ENCODE measurements around the gene UMAD1. TPM values are rescaled to one million over a fixed set of nuclear protein-coding genes. Genes with fewer than 3 reads are reported as not detected.

Gene UMAD1
- total and polyA plus RNA-seq, 2 donors (not counting 3 experiments of a cell fraction or from before 2014, with no cell fraction given), result 5.6 to 6.6 TPM

DNA sequence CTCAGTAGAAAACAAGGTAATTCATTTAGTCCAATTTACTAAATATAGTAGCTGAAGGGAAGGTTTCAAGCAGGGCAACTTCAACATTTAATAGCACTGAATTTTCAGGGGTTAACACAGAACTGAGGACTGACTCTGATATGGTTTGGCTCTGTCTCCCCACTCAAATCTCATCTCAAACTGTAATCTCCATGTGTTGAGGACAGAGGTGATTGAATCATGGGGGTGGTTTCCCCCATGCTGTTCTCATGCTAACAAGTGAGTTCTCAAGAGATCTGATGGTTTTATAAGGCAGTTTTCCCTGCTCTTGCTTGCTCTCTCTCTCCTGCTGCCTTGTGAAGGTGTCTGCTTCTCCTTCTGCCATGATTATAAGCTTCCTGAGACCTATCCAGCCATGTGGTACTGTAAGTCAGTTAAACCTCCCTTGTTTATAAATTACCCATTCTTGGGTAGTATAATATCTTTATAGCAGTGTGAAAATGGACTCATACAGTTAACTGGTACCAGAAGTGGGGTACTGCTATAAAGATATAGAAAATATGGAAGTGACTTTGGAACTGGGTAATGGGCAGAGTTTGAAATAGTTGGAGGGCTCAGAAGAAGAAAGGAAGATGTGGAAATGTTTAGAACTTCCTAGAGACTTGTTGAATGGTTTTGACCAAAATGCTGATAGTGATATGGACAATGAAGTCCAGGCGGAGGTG lies 9.8 kb upstream of the UMAD1 start:
- no peak for DNase-seq (ENCODE audit: low read depth, low spot score)
- no peak overlapping the region for H3K4me2 ChIP-seq (ENCODE audit: insufficient read depth, low read length)
- H3K9me3 ChIP-seq (replicated peaks; ENCODE audit: control insufficient read depth, insufficient read depth, low read length), result no peaks in the 10 kb centered on the region
- no peak overlapping the region for H3K9ac ChIP-seq (replicated peaks; ENCODE audit: extremely low read depth, insufficient read depth, low read length)
- intact Hi-C loops (cut with micrococcal nuclease), result no loop called here
- no peaks in the 10 kb centered on the region for H3K79me2 ChIP-seq (ENCODE audit: control insufficient read depth, insufficient read depth, low read length)
- no peak overlapping the region for H3K27ac ChIP-seq (ENCODE audit: insufficient read depth, low read depth, low read length)
- TF ChIP-seq, protein P1, sequence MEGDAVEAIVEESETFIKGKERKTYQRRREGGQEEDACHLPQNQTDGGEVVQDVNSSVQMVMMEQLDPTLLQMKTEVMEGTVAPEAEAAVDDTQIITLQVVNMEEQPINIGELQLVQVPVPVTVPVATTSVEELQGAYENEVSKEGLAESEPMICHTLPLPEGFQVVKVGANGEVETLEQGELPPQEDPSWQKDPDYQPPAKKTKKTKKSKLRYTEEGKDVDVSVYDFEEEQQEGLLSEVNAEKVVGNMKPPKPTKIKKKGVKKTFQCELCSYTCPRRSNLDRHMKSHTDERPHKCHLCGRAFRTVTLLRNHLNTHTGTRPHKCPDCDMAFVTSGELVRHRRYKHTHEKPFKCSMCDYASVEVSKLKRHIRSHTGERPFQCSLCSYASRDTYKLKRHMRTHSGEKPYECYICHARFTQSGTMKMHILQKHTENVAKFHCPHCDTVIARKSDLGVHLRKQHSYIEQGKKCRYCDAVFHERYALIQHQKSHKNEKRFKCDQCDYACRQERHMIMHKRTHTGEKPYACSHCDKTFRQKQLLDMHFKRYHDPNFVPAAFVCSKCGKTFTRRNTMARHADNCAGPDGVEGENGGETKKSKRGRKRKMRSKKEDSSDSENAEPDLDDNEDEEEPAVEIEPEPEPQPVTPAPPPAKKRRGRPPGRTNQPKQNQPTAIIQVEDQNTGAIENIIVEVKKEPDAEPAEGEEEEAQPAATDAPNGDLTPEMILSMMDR (IDR thresholded peaks at IDR 0.05; ENCODE audit: extremely low read depth in 1 of 2, insufficient read depth in 1 of 2, low read depth in 1 of 2, low read length in 2 of 2), result no peak
- TF ChIP-seq FOS (IDR thresholded peaks at IDR 0.05; ENCODE audit: borderline replicate concordance, insufficient read depth, low read length) (no peak), MYC (IDR thresholded peaks at IDR 0.05; ENCODE audit: low read depth, low read length) (no peak), POLR2A (IDR thresholded peaks at IDR 0.05; ENCODE audit: low read depth, low read length) (no peak), EZH2 (IDR thresholded peaks at IDR 0.05; ENCODE audit: borderline replicate concordance, low read depth, low read length, severe bottlenecking) (no peak), JUN (IDR thresholded peaks at IDR 0.05; ENCODE audit: borderline replicate concordance, insufficient read depth, insufficient read length, low read depth) (no peak), POLR2AphosphoS5 (IDR thresholded peaks at IDR 0.05; ENCODE audit: insufficient read depth, low read depth, low read length) (no peak), GATA2 (IDR thresholded peaks at IDR 0.05; ENCODE audit: insufficient read depth, insufficient read length, low read depth, low read length) (no peak)
- TF ChIP-seq, protein P2, sequence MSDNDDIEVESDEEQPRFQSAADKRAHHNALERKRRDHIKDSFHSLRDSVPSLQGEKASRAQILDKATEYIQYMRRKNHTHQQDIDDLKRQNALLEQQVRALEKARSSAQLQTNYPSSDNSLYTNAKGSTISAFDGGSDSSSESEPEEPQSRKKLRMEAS (IDR thresholded peaks at IDR 0.05; ENCODE audit: insufficient read depth, insufficient read length), result no peak
- POLR2A ChIA-PET, result no interaction called here
- FAIRE-seq, result no peak
- no peaks in the 10 kb centered on the region for H3K9me1 ChIP-seq (replicated peaks; ENCODE audit: control insufficient read depth, extremely low read depth, insufficient read depth, low read length)
- no peaks in the 10 kb centered on the region for H3K4me1 ChIP-seq (ENCODE audit: control insufficient read depth, extremely low read depth, insufficient read depth, low read length)
- H3K4me3 ChIP-seq (replicated peaks in 1 of 3; ENCODE audit: insufficient read depth in 1 of 3, low read depth in 1 of 3, low read length in 3 of 3), result no peak overlapping the region
- no peaks in the 10 kb centered on the region for H3K27me3 ChIP-seq (ENCODE audit: control insufficient read depth in 2 of 2, insufficient read depth in 2 of 2, low read length in 2 of 2)
- no peak overlapping the region for H2AFZ ChIP-seq (ENCODE audit: low read depth, low read length)
- H3K36me3 ChIP-seq (ENCODE audit: control insufficient read depth in 2 of 2, extremely low read depth in 1 of 2, insufficient read depth in 2 of 2, low read length in 2 of 2), result no peaks in the 10 kb centered on the region
- no peaks in the 10 kb centered on the region for H4K20me1 ChIP-seq (replicated peaks; ENCODE audit: control insufficient read depth, extremely low read depth, insufficient read depth, low read length)
- BruUV-seq (replicated peaks), result no TSS peak
- CTCF ChIA-PET, result no interaction called here
- dilution Hi-C loops (cut with MboI; ENCODE audit: extremely low pct_ligation_motif_present, low sequenced_read_pairs), result no loop called here
